Activated naive CD4-positive, alpha-beta T cell treated with anti-CD3 and anti-CD28 coated beads for 36 hours (primary cell): Measurements from ENCODE around the gene GNAT2. TPM values are rescaled to one million over a fixed set of nuclear protein-coding genes. Genes with fewer than 3 reads are reported as not detected.

Experiments
- CTCF ChIA-PET: fragments of 350-600 bp; sonication (Branson Sonifier 250); formaldehyde crosslinking; loops from one replicate; lab custom pipeline; 2021; ENCODE audit warnings: antibody characterized with exemption; lab: Charles Lee
- DNase-seq: peaks from one replicate; pipeline ENCODE4 v3.0.0-alpha.2; 2020
- H3K27ac Mint-ChIP-seq: one replicate; pipeline ENCODE4 v1.8.0; 2021; ENCODE audit warnings: mild to moderate bottlenecking, mixed read lengths
- H3K27me3 Mint-ChIP-seq: one replicate; pipeline ENCODE4 v1.8.0; 2021; ENCODE audit warnings: low read depth, mixed read lengths
- H3K36me3 Mint-ChIP-seq: one replicate; pipeline ENCODE4 v1.8.0; 2021; ENCODE audit warnings: low read depth, mixed read lengths
- H3K4me1 Mint-ChIP-seq: one replicate; pipeline ENCODE4 v1.8.0; 2021; ENCODE audit warnings: low read depth, mixed read lengths
- H3K4me3 Mint-ChIP-seq: one replicate; pipeline ENCODE4 v1.8.0; 2021; ENCODE audit warnings: mild to moderate bottlenecking, moderate library complexity, mixed read lengths
- H3K9me3 Mint-ChIP-seq: one replicate; pipeline ENCODE4 v1.8.0; 2021; ENCODE audit warnings: mixed read lengths
- intact Hi-C: fragments of 100-400 bp; cut with micrococcal nuclease; formaldehyde crosslinking; loops from one replicate; pipeline ENCODE4 v1.15.1; 2023
- total RNA-seq, 2 experiments: library from RNA; stranded (reverse); gene quantifications; one replicate each; pipeline ENCODE4 v1.2.3, GENCODE V29; 2021

The GNAT2 gene
- total RNA-seq, 2 experiments from 2014 or later = 0.22 to 0.50 TPM

GRCh38 chr1:109655615-109656519, 36.5 kb upstream of the GNAT2 start, which contains the start of gene GSTM4:
Gene GSTM4 (plus strand): TSS chr1:109656099. CDS start chr1:109656390, 291 bp downstream.
- DNase-seq = peak; percentile 69
- Mint-ChIP-seq H3K4me3 (peak within 1 kb of the TSS; percentile 82), H3K27ac (peak within 1 kb of the TSS; percentile 28), H3K36me3 (no peaks in the 10 kb centered on the region), H3K27me3 (peaks cover 10% of the 10 kb centered on the region), H3K9me3 (no peaks in the 10 kb centered on the region), H3K4me1 (peaks cover 15% of the 10 kb centered on the region)
- intact Hi-C loops = no loop called here
- CTCF ChIA-PET = interaction anchor here (0.5 to 4.5 kb wide), 10 partner anchors 10 to 466 kb away, joined by 3 to 27 read pairs (median 3); partner anchors contain the start of genes AHCYL1, AMPD2, GNAT2 and GSTM2

- Mint-ChIP-seq H3K27ac (no peak overlapping the region), H3K4me3 (no peak overlapping the region), H3K9me3 (no peaks in the 10 kb centered on the region), H3K36me3 (no peaks in the 10 kb centered on the region), H3K27me3 (peaks cover 10% of the 10 kb centered on the region), H3K4me1 (peaks cover 15% of the 10 kb centered on the region)
- CTCF ChIA-PET = interaction anchor here (4.5 kb wide), 1 partner anchor 14 kb away, joined by 27 read pairs; no protein-coding TSS in a partner anchor
- intact Hi-C loops = no loop called here
- DNase-seq = no peak
Observed at GRCh38 chr1:109654519-109654918, 35.1 kb upstream of the GNAT2 start.

DNA sequence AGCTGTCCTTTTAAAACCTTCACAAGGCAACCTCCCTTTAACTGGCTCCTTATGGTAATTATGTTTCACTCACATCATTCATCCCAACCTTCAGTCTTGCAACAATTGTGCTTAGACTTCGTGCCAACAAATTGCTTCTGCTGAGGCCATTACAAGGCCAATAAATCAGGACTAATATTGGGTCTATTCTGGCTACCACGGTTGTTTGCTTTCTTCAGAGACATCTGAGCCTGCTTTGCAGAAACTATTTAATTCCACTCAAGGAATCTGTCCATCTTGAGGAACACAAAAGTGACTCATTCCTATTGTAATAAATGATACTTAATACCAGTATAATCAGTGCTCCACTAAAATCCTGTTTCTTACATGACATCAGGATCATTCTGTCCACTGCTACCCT, 33.9 kb upstream of the GNAT2 start:
- H3K36me3 Mint-ChIP-seq = no peaks in the 10 kb centered on the region
- no peaks in the 10 kb centered on the region for H3K9me3 Mint-ChIP-seq
- peaks cover 10% of the 10 kb centered on the region for H3K27me3 Mint-ChIP-seq
- peaks cover 15% of the 10 kb centered on the region for H3K4me1 Mint-ChIP-seq
- intact Hi-C loops = no loop called here
- H3K27ac Mint-ChIP-seq = no peak overlapping the region
- CTCF ChIA-PET = interaction anchor here (0.9 to 6.2 kb wide), 5 partner anchors 10 to 331 kb away, joined by 3 to 93 read pairs (median 7); partner anchors contain the start of gene AHCYL1
- H3K4me3 Mint-ChIP-seq = no peak overlapping the region
- DNase-seq = no peak

DNA sequence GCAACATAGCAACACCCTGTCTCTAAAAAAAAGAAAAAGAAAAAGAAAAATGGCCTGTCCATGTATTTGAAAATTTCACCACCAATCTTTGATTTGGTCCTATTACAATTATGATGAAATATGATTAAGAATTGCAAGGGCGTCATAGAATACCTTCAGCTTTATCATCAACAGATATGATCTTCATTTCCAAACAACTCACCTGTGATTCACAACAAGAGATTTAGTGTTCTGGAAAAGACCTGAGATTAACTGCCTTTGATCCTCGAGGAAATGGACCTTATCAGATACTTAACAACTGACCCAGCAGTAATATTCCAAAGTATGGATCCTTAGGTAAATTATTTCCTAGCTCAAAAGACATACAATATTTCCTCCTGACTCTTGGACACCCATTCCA, 33.0 kb upstream of the GNAT2 start:
- peaks cover 15% of the 10 kb centered on the region for H3K4me1 Mint-ChIP-seq

GRCh38 chr1:109650609-109651008, 31.2 kb upstream of the GNAT2 start:
- no peak for DNase-seq
- Mint-ChIP-seq H3K4me1 (peaks cover 10% of the 10 kb centered on the region), H3K4me3 (no peak overlapping the region), H3K36me3 (no peaks in the 10 kb centered on the region), H3K27me3 (peaks cover 10% of the 10 kb centered on the region), H3K27ac (no peak overlapping the region), H3K9me3 (no peaks in the 10 kb centered on the region)
- CTCF ChIA-PET = interaction anchor here (1.0 to 6.2 kb wide), 10 partner anchors 10 to 333 kb away, joined by 3 to 93 read pairs (median 6); partner anchors contain the start of genes AHCYL1 and GNAI3
- intact Hi-C loops = no loop called here

More for the DNA sequence above, 33.0 kb upstream of the GNAT2 start:
- Mint-ChIP-seq H3K27ac (no peak overlapping the region), H3K4me3 (no peak overlapping the region), H3K9me3 (no peaks in the 10 kb centered on the region), H3K27me3 (peaks cover 10% of the 10 kb centered on the region), H3K36me3 (no peaks in the 10 kb centered on the region)
- CTCF ChIA-PET = interaction anchor here (1.2 to 6.2 kb wide), 7 partner anchors 9 to 332 kb away, joined by 3 to 93 read pairs (median 7); partner anchors contain the start of gene AHCYL1
- intact Hi-C loops = no loop called here
- no peak for DNase-seq

DNA sequence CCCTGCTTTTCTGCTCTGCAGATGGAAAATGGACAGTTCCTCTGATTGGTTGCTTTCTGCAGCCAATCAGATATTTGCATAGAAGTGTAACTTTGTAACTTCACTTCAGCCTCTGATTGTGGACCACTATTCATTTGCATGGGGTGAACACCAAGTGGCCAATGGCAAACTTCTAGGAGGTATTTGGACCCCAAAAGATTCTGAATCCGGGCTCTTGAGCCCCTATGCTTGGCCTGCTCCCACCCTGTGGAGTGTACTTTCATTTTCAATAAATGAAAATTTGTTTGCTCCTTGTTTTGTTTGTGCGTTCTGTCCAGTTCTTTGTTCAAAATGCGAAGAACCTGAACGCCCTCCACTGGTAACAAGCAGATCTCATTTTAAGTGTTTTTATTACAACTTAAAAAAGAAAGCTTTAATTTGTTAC, 30.1 kb upstream of the GNAT2 start:
- CTCF ChIA-PET = interaction anchor here (0.9 to 6.2 kb wide), 6 partner anchors 9 to 335 kb away, joined by 3 to 93 read pairs (median 8); partner anchors contain the start of gene AHCYL1
- no peaks in the 10 kb centered on the region for H3K4me1 Mint-ChIP-seq
- DNase-seq = no peak
- intact Hi-C loops = no loop called here
- H3K27ac Mint-ChIP-seq = no peak overlapping the region
- H3K27me3 Mint-ChIP-seq = peaks cover 6% of the 10 kb centered on the region
- H3K9me3 Mint-ChIP-seq = no peaks in the 10 kb centered on the region
- no peaks in the 10 kb centered on the region for H3K36me3 Mint-ChIP-seq
- no peak overlapping the region for H3K4me3 Mint-ChIP-seq

GRCh38 chr1:109644670-109645069, 25.3 kb upstream of the GNAT2 start:
- no peaks in the 10 kb centered on the region for H3K27me3 Mint-ChIP-seq
- H3K36me3 Mint-ChIP-seq = no peaks in the 10 kb centered on the region
- H3K27ac Mint-ChIP-seq = no peak overlapping the region
- H3K4me3 Mint-ChIP-seq = no peak overlapping the region
- intact Hi-C loops = no loop called here
- DNase-seq = no peak
- peaks cover 5% of the 10 kb centered on the region for H3K4me1 Mint-ChIP-seq
- H3K9me3 Mint-ChIP-seq = no peaks in the 10 kb centered on the region
- CTCF ChIA-PET = interaction anchor here (0.7 to 13.1 kb wide), 7 partner anchors 18 to 340 kb away, joined by 3 to 283 read pairs (median 8); partner anchors contain the start of genes AHCYL1 and GNAI3

DNA sequence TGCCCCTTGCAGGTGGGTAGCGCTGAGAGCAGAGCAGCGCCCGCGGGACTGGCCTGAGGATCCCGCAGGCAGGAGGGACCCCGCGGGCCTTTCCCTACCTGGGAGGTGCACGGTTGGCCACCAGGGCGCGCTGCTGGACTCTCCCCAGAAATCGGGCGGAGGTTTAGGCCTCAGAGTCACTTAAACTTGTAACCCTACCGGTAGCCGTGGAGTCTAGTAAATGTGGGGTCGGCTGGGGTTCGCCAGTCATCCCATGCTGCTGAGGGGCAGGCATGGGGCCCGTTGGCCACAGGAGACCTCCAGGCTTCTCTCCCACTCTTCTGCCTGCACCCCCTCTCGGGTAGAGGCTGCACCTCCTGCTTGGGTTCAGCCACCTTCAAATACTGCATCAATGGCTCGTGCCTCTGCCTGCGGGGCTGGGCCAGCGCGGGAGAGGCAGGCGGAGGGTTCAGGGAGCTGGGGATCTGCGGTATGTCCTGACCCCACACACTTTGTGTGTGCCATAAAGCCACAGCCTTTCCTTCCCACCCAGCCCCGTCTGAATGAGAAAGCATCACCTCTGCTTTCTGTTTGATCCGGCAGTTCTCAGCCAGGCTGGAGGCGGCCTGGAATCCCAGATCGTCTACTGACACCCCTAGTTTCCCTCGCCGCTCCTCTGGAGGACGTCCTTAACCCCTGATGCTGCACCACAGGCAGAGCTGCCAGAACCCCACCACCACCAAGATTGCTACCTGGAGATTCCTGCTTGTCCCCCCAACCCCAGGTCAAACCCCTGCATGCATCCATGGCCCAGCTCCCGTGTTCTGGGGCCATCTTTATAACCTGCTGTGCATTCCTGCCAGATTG, 24.2 kb upstream of the GNAT2 start:
- Mint-ChIP-seq H3K4me1 (peaks cover 5% of the 10 kb centered on the region), H3K9me3 (no peaks in the 10 kb centered on the region), H3K27me3 (no peaks in the 10 kb centered on the region), H3K36me3 (no peaks in the 10 kb centered on the region), H3K27ac (no peak overlapping the region), H3K4me3 (no peak overlapping the region)
- DNase-seq = peak; percentile 94
- intact Hi-C loops = loop anchor here (1.0 kb wide), 2 partner anchors 130 to 341 kb away; partner anchors contain the start of gene AHCYL1
- CTCF ChIA-PET = interaction anchor here (0.6 to 13.1 kb wide), 13 partner anchors 9 to 367 kb away, joined by 3 to 283 read pairs (median 5); partner anchors contain the start of genes AHCYL1, GNAI3 and GSTM4

GRCh38 chr1:109642626-109643025, 23.2 kb upstream of the GNAT2 start:
- Mint-ChIP-seq H3K9me3 (no peaks in the 10 kb centered on the region), H3K4me1 (peaks cover 5% of the 10 kb centered on the region), H3K27ac (no peak overlapping the region), H3K27me3 (no peaks in the 10 kb centered on the region), H3K36me3 (no peaks in the 10 kb centered on the region), H3K4me3 (no peak overlapping the region)
- no peak for DNase-seq
- intact Hi-C loops = loop anchor here (1.0 kb wide), 2 partner anchors 131 to 342 kb away; partner anchors contain the start of gene AHCYL1
- CTCF ChIA-PET = interaction anchor here (0.7 to 13.1 kb wide), 8 partner anchors 8 to 368 kb away, joined by 3 to 283 read pairs (median 8); partner anchors contain the start of genes AHCYL1 and GNAI3

DNA sequence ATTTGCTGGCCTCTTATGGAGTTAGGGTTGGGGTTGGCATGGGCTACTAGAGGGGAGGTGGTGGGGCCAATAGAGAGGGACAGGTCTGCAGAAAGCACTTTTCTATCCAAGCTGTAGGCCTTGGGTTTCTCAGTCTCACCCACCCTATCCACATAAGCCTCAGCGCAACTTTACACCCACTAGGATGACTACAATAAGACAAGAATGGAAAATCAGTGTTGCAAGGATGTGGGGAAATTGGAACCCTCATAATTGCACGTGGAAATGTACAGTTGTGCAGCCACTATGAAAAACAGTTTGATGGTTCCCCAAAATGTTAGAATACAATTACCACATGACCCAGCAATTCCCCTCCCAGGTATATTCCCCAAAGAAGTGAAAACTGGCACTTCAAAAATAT, 22.4 kb upstream of the GNAT2 start:
- H3K27ac Mint-ChIP-seq = no peak overlapping the region
- intact Hi-C loops = no loop called here

DNA sequence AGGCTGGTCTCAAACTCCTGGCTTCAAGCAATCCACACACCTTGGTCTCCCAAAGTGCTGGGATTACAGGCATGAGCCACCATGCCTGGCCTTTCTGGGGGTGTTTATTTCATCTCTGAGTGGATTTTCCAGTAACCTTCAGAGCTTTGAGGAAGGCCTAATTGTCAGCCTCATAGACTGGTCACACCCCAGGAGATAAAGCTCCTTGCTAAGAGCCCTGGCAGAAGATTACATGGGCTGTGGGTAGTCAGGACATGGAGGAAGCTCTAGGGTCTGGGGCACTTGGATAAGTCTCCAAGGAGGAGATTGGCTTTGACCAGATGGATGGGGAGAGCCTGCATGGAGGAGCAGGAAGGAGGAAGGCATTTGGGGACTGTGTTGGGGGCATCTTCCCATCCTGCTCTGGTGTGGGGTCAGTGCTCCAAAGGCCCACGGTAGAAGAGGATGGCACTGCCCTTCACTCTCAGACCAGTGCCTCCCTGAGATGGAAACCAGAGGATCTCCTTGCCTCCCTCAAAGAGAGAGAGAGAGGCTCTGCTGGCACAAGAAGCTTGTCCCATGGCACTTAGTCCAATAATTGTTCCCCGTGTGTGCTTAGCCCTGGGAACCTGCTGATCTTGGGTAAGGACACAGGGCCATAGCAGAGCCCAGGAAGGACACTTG, 21.8 kb upstream of the GNAT2 start:
- no peak for DNase-seq
- H3K36me3 Mint-ChIP-seq = no peaks in the 10 kb centered on the region
- intact Hi-C loops = no loop called here
- no peak overlapping the region for H3K27ac Mint-ChIP-seq
- H3K9me3 Mint-ChIP-seq = no peaks in the 10 kb centered on the region
- H3K4me1 Mint-ChIP-seq = peaks cover 5% of the 10 kb centered on the region
- no peaks in the 10 kb centered on the region for H3K27me3 Mint-ChIP-seq
- H3K4me3 Mint-ChIP-seq = no peak overlapping the region
- CTCF ChIA-PET = interaction anchor here (0.6 to 13.1 kb wide), 35 partner anchors 10 to 389 kb away, joined by 3 to 283 read pairs (median 6); partner anchors contain the start of genes AHCYL1, AMPD2, GNAI3 and GNAT2

More for the DNA sequence above, 22.4 kb upstream of the GNAT2 start:
- CTCF ChIA-PET = interaction anchor here (0.9 to 13.1 kb wide), 12 partner anchors 9 to 341 kb away, joined by 3 to 283 read pairs (median 24); partner anchors contain the start of genes AHCYL1, GPR61 and GSTM4
- DNase-seq = no peak
- Mint-ChIP-seq H3K9me3 (no peaks in the 10 kb centered on the region), H3K36me3 (no peaks in the 10 kb centered on the region), H3K4me1 (peaks cover 5% of the 10 kb centered on the region), H3K4me3 (no peak overlapping the region), H3K27me3 (no peaks in the 10 kb centered on the region)
